Kasumi-1 (cell line): ENCODE results near the gene RALGPS2.
"Not testable (repeated sequence)": the region's sequence is repeated elsewhere in the genome, so short reads cannot be mapped to it uniquely, and the experiment has no call there.

ENCODE experiments used
- DNase-seq, 2 experiments: peaks; one replicate each; lab custom pipeline; 2025; lab: John Stamatoyannopoulos, UW

Gene RALGPS2

GRCh38 chr1:178781533-178782330 is 56.7 kb downstream of the RALGPS2 start:
- no peak for DNase-seq

DNA sequence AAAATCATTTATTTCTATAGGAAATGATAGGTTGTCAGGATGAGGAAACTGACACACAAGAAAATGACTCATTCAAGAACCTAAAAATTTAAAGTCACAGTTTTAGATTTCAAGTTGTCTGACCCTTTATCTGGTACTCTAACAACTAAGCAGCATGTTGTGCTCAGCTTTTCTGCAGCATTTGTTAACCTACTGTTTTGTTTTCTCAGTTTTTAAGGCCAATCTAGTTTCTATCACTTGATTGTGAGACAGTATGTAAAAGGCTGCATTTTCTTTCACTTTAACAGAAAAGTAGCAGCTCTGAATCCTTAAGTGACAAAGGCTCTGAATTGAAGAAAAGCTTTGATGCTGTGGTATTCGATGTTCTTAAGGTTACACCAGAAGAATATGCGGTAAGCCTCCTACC is 59.1 kb downstream of the RALGPS2 start:
- no peak for DNase-seq

DNA sequence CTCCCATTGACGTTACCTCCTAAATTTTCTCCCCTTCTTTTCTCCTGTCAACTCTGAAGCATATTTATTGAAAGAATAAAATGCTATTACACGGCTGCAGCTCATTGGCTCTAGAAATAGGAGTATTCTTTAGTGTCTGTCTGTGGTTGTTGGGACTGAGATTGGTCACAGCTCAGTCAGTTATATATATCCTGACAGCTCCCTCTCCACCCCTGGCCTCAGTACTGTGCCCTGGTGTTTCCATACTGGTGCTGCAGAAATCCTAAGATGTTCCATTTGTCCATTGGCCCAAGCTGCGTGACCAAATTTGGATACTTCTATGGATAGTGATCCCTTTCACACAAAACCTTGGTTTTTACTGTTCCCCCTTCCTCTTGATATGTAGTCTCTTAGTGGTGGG is 67.3 kb downstream of the RALGPS2 start:
- DNase-seq = no peak

DNA sequence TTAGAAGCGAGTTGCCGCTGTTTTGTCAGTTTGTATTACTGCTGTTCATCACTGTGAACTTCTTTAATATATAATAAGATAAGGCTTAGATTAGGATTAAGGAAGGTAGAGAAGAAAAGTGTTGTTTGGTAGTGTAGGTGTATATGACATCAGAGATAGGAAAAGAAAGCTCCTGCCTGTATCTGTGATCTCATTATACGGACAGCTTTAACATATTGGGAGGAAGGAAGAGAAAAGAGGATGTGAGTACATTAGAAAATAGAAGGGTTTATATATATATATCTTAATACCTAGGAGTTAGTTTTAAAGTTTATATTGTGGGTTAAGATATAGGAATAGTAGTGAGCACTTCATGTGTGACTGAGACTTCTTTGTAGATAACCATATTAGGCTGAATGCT is 71.0 kb downstream of the RALGPS2 start:
- no peak for DNase-seq

GRCh38 chr1:178797590-178797989 is 72.5 kb downstream of the RALGPS2 start:
- DNase-seq = no peak

GRCh38 chr1:178798232-178798861 is 73.3 kb downstream of the RALGPS2 start:
- no peak for DNase-seq

GRCh38 chr1:178802873-178803272 is 77.8 kb downstream of the RALGPS2 start:
- no peak for DNase-seq

DNA sequence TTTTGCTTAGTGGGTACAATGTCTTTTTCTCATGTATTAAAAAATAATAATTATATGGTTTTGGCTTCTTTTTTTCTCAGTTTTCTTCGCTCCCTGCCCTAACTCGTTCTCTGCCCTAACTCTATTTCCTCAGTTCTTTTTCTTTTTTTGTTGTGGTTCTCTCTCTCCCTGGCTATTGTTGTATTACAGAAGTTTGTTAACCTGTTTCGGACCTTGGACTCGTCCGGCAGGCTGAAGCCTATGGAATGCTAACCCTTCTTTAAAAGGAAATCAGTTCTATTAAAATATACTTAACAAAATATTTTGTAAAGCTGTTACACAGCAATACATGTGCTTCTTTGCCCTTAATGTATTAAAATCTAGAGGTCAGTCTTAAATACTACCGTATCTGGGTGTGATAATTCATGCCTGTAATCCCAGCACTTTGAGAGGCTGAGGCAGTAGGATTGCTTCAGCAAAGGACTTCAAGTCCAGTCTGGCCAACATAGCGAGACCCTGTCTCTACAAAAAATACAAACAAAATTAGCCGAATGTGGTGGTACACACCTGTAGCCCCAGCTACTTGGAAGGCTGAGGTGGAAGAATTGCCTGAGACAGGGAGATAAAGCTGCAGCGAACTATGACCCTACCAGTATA is 81.7 kb downstream of the RALGPS2 start:
- no peak for DNase-seq

GRCh38 chr1:178808529-178808928 is 83.5 kb downstream of the RALGPS2 start:
- DNase-seq = no peak

DNA sequence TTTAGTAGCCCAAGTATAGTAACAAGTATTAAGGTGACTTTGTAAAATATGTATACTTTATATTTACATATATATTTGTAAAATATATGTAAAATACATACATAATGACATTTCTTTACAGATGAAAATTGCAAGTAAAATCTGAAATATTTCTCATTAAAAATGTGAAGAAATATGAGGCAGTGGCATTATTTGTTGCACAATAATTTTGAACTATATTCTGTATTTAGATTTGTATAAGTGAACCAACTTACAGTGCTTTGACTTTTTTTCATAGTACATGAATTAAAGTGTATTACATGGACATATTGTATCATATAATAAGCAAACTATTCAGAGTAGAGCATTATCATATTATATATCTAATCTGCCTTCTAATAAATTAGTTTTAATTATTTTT is 85.5 kb downstream of the RALGPS2 start:
- no peak for DNase-seq

DNA sequence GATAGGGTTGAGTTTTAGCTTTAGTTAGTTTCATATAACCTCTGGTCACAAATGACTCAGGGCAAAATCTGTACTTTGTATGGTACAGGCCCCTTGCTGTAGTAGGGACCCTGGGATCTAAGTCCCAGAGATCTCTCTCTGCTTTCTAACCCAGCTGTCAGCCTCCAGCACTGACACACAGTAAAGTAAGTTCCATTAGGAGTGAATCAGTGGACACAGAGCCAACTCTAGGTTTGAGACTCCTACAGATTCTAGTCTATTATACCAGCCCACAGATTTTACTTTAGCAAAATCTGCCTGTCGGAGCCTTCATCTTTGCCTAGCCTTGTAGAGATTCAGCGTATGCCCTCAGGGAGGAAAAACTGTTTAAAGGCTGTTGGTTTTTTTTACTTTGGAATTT is 93.4 kb downstream of the RALGPS2 start:
- DNase-seq = no peak

GRCh38 chr1:178819123-178819522 is 94.1 kb downstream of the RALGPS2 start:
- no peak for DNase-seq

GRCh38 chr1:178821134-178821866 is 96.3 kb downstream of the RALGPS2 start:
- no peak for DNase-seq

- no peak for DNase-seq
Measured at GRCh38 chr1:178825167-178825566, 100.1 kb downstream of the RALGPS2 start.

DNA sequence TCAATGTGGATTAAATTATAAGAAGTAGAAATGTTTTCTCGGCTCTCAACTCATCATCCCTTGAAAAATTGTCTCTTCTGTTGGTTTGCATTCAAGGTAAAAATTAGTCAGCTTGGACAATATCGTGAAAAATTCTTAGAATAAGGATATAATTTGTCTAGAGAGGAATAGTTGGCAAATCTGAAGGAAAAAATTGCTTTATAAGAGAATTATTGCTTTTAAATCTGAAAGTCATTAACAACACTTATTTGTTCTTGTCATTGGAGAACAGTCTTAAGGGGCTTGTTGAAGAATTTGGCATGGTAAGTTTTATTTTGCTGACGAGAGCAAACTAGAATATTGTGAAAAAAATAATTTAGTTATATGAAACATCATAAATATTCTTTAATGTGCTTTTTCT is 119.4 kb downstream of the RALGPS2 start:
- DNase-seq = no peak

DNA sequence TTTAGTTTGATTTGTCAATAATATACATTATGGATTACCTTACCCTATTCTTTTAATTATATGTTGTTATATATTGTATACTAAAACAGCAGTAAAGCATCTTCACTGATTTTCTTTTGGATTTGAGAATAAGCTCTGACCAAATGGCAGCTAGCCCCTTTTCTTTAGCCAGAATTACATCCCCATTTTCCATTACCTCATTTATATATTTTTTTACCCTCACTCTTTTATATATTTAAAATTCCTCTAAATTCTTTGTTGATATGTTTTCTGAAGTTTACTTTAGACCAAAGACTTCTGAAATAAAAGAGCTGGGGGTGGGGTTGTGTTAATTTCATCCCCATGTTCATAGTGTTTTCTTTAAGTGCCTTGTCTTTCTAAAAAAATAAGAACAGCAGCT is 121.3 kb downstream of the RALGPS2 start:
- DNase-seq = no peak

DNA sequence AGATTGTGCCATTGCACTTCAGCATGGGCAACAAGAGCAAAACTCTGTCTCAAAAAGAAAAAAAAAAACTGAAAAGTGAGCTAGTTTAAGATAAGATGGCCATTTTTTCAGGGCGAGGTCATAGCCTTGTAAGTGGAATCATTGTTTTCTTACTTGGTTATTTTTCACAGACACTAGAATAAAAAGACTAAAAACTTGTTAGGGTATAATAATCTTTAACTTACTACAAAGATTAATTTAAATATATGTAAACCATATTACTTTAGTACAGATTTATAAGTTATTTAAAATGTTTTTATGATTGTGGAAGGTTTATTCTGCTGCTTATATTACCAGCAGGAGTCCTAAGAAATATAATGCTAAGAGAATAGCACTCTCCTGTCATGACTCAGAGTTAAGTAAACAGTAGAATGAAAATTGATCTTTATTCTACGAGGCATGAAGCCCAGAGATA is 122.4 kb downstream of the RALGPS2 start:
- DNase-seq = no peak

GRCh38 chr1:178847919-178848318 is 122.9 kb downstream of the RALGPS2 start:
- not testable (repeated sequence) for DNase-seq

DNA sequence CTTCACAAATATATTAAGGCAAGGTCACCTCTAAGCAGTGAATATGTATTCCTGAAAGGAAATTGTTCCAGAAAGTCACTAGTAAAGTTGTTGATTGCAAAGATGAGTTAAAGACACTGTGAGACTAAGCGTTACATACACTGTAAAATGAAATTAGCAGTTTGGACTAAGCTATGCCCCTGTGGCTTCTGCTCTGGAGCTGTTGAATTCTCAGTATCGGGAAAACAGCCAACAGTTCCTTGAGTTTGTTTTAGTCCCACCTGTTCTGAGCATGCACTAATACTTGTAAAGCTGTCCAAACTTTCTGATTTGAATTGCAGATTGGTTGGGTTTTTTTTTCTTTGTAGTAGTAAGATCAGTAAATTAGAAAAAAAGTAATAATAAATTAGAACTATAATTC is 124.9 kb downstream of the RALGPS2 start:
- DNase-seq = no peak

- DNase-seq = no peak
Measured at GRCh38 chr1:178857126-178857525, 132.1 kb downstream of the RALGPS2 start.

GRCh38 chr1:178862416-178862815 is 137.4 kb downstream of the RALGPS2 start:
- no peak for DNase-seq

- no peak for DNase-seq
Measured at GRCh38 chr1:178862864-178863263, 137.8 kb downstream of the RALGPS2 start.
